ENCODE results near the gene CADPS2.

CADPS2 gene

DNA sequence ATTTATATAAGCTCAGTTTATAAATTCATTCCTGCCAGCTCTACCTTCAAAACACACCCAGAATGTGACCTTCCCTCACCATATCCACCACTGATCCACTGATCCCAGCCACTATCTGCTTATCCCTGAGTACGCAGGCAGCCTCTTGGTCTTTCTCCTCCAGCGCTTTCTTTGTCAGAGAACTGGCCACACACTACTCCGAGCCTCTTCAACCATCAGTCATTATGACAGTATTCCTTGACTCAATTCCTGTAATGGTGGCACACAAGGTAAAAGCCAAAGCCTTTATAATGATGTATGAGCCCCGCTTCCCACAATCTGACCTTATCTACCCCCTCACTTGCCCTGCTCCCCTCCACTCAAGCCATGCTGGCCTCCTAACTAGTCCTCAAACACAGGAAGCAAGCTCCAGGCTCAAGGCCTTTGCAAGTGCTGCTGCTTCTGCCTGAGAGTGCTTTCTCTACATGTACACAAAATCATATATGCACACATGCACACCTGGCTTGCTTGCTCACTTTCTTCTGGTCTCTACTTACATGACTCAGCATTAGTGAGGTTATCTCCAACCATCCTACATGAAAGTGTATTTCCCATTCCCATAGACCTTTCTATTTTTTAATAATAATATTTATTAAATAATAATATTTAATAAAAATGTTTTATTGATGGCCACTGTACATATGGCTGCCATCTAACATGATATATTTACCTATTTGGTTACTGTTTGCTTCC lies 431.3 kb downstream of the CADPS2 start:
- no peaks in the 10 kb centered on the region for H3K36me3 ChIP-seq (ENCODE audit: control insufficient read depth, insufficient read depth, low read length)
- no peaks in the 10 kb centered on the region for H3K9me3 ChIP-seq (ENCODE audit: control insufficient read depth, insufficient read depth, low read length)
- H3K4me3 ChIP-seq (ENCODE audit: low read depth, low read length) = no peak overlapping the region
- no peak overlapping the region for H3K9ac ChIP-seq (ENCODE audit: low read depth, low read length)
- no peaks in the 10 kb centered on the region for H3K27me3 ChIP-seq (ENCODE audit: control insufficient read depth, insufficient read depth, low read length)
- H3K4me1 ChIP-seq (ENCODE audit: control insufficient read depth, insufficient read depth, low read length) = peaks cover 4% of the 10 kb centered on the region

DNA sequence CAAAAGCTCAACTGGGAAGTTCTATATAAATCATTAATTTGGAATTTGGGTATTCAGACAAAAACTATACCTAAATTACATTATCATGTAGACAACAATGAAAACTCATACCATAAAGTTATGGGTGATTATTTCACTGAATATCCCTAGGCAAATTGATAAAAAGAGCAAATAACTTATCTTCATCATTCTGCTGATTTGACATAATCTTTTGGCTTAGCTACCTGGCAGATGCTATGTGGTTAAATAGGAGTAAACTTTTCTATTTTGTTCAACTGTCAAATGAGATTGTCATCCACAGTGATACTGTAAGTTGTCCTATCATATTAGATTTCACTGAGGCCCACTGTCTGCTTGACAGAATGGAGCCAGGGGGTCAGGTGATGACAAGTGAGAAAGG lies 432.8 kb downstream of the CADPS2 start:
- no peaks in the 10 kb centered on the region for H3K9me3 ChIP-seq (ENCODE audit: control insufficient read depth, insufficient read depth, low read length)
- no peak overlapping the region for H3K4me3 ChIP-seq (ENCODE audit: low read depth, low read length)
- no peak overlapping the region for H3K9ac ChIP-seq (ENCODE audit: low read depth, low read length)
- no peaks in the 10 kb centered on the region for H3K36me3 ChIP-seq (ENCODE audit: control insufficient read depth, insufficient read depth, low read length)
- H3K27me3 ChIP-seq (ENCODE audit: control insufficient read depth, insufficient read depth, low read length) = no peaks in the 10 kb centered on the region
- peaks cover 18% of the 10 kb centered on the region for H3K4me1 ChIP-seq (ENCODE audit: control insufficient read depth, insufficient read depth, low read length)

DNA sequence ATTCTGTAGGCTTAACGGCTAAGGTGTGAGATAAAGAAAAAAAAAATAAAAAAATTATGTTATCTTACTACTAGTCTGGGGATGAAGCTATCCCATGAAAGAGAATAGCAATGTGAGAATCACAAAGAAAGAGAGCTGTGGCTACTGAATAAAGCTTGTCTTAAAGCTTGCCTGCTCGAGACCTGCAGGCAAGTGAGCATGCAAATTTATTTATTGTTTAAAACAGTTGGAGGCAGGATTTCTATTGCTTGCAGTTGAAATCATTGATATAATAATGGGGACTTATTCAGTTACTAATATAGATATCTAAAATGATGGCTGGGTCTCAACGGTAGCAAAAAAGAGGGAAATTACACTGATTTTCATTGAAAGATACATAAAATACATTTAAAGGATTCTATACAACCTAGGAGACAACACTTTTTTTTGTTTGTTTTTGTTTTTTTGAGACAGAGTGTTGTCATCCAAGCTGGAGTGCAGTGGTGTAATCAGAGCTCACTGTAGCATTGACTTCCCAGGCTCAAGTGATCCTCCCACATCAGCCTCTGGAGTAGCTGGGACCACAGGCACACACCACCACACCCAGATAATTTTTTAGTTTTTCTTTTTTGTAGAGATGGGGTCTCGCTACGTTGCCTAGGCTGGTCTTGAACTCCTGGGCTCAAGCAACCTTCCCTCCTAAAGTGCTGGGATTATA lies 437.2 kb downstream of the CADPS2 start:
- no peak overlapping the region for H3K4me3 ChIP-seq (ENCODE audit: low read depth, low read length)
- H3K9me3 ChIP-seq (ENCODE audit: control insufficient read depth, insufficient read depth, low read length) = no peaks in the 10 kb centered on the region
- no peaks in the 10 kb centered on the region for H3K27me3 ChIP-seq (ENCODE audit: control insufficient read depth, insufficient read depth, low read length)
- H3K4me1 ChIP-seq (ENCODE audit: control insufficient read depth, insufficient read depth, low read length) = peaks cover 17% of the 10 kb centered on the region
- no peak overlapping the region for H3K9ac ChIP-seq (ENCODE audit: low read depth, low read length)
- no peaks in the 10 kb centered on the region for H3K36me3 ChIP-seq (ENCODE audit: control insufficient read depth, insufficient read depth, low read length)

DNA sequence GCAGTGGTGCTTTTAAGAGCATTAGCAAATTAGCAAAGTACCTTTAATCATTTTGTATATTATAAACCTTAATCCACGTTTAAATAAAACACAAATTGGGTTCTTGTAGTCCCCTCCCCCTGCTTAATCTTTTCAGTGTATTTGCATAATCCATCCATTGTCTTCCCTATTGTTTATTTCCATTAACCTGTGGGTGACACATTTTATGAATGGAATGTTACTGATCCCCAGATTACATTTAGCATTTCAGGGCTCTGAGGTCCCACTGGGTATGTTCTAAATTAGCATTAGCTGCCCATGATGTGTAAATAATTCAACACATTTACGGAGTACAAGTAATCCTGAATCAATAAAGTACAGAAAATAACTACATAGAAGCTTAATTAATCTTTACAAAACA lies 443.3 kb downstream of the CADPS2 start:
- H3K4me1 ChIP-seq (ENCODE audit: control insufficient read depth, insufficient read depth, low read length) = peaks cover 34% of the 10 kb centered on the region
- no peak overlapping the region for H3K4me3 ChIP-seq (ENCODE audit: low read depth, low read length)
- H3K9ac ChIP-seq (ENCODE audit: low read depth, low read length) = no peak overlapping the region

DNA sequence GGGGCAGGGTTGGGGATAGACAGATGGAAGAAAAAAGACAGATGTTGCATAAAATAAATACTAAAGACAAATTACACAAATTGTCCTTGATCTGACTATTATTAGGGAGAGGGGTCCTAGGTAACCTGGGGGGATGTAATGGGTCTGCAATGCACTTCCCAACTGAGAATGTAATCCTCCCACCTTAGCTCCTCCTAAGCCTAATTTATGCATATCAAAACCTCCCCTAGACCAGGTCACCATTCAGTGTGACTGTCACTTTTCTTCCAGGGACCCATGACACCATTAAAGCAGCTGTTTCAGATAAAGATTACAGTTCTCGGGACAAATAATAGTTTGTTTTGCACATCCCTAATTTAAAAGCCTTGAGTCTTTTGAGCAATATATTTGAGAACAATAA lies 447.8 kb downstream of the CADPS2 start:
- H3K36me3 ChIP-seq (ENCODE audit: control insufficient read depth, insufficient read depth, low read length) = no peaks in the 10 kb centered on the region

More for the DNA sequence above, 443.3 kb downstream of the CADPS2 start:
- Histone ChIP-seq H3K27me3 (ENCODE audit: control insufficient read depth, insufficient read depth, low read length) (no peaks in the 10 kb centered on the region), H3K36me3 (ENCODE audit: control insufficient read depth, insufficient read depth, low read length) (no peaks in the 10 kb centered on the region), H3K9me3 (ENCODE audit: control insufficient read depth, insufficient read depth, low read length) (no peaks in the 10 kb centered on the region)

DNA sequence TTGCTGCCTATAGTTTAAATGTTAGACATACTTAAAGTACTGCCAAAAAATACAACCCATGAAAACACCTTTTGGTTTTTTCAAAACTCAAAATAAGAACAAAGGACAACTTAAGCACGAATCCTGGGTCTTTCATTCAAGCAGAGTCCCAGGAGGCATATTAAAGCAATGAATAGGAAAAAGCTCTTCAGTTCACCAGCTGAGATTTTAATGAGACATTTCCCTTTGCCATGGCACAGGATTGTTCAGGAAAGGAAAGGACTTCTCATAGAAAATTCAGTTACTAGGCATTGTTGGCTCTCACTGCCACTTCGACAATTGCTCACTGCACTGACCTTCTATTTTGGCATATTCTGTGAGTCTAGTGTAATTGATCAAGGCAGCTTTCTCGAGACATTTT lies 448.3 kb downstream of the CADPS2 start:
- no peak overlapping the region for H3K9ac ChIP-seq (ENCODE audit: low read depth, low read length)
- H3K36me3 ChIP-seq (ENCODE audit: control insufficient read depth, insufficient read depth, low read length) = no peaks in the 10 kb centered on the region
- H3K9me3 ChIP-seq (ENCODE audit: control insufficient read depth, insufficient read depth, low read length) = no peaks in the 10 kb centered on the region
- H3K27me3 ChIP-seq (ENCODE audit: control insufficient read depth, insufficient read depth, low read length) = no peaks in the 10 kb centered on the region
- peak overlapping the region; percentile 28 for H3K4me3 ChIP-seq (ENCODE audit: low read depth, low read length)
- H3K4me1 ChIP-seq (ENCODE audit: control insufficient read depth, insufficient read depth, low read length) = peaks cover 48% of the 10 kb centered on the region

More for the DNA sequence above, 447.8 kb downstream of the CADPS2 start:
- peak overlapping the region; percentile 28 for H3K4me3 ChIP-seq (ENCODE audit: low read depth, low read length)
- no peaks in the 10 kb centered on the region for H3K9me3 ChIP-seq (ENCODE audit: control insufficient read depth, insufficient read depth, low read length)
- H3K9ac ChIP-seq (ENCODE audit: low read depth, low read length) = no peak overlapping the region
- no peaks in the 10 kb centered on the region for H3K27me3 ChIP-seq (ENCODE audit: control insufficient read depth, insufficient read depth, low read length)
- peaks cover 52% of the 10 kb centered on the region for H3K4me1 ChIP-seq (ENCODE audit: control insufficient read depth, insufficient read depth, low read length)

DNA sequence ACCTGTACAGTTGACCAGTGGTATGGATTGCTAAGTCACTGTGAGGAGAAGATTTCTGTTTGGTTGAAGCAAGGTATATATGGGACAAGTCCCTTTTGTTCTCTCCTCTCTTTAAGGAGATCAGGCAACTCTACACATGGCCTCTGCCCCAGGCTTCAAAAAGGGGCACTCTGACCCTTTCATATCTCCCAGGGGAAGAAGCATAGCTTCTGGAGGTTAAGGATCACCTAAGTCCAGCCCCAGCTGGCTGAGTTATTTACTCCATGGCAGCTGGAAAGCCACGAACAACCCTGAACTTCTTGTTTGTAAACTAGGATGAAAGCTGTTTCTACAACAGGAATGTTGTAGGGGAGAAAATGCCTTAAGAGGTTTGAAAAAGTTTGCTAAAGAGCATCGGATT lies 452.5 kb downstream of the CADPS2 start:
- no peak overlapping the region for H3K4me3 ChIP-seq (ENCODE audit: low read depth, low read length)
- no peaks in the 10 kb centered on the region for H3K36me3 ChIP-seq (ENCODE audit: control insufficient read depth, insufficient read depth, low read length)
- no peaks in the 10 kb centered on the region for H3K27me3 ChIP-seq (ENCODE audit: control insufficient read depth, insufficient read depth, low read length)
- no peaks in the 10 kb centered on the region for H3K9me3 ChIP-seq (ENCODE audit: control insufficient read depth, insufficient read depth, low read length)
- H3K9ac ChIP-seq (ENCODE audit: low read depth, low read length) = no peak overlapping the region
- H3K4me1 ChIP-seq (ENCODE audit: control insufficient read depth, insufficient read depth, low read length) = peaks cover 42% of the 10 kb centered on the region

DNA sequence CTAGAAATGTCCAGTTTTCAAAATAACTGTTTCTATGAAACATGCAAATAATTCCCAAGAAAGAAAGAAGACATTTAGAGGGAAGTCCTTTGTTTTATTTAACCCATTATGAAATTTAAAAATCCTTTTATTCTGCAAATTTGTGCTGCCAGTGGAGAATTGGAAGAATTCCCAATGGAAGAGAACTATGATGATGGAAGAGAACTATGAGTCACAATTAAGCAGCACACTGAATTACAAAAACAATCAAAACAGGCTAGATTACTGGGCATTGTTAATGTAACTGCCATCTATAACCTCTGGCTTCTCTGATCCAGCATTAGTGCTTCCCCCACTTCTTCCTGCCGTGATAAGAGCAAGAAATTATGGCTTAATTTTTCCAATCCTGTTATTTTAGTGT lies 455.6 kb downstream of the CADPS2 start:
- no peak overlapping the region for H3K4me3 ChIP-seq (ENCODE audit: low read depth, low read length)
- H3K9ac ChIP-seq (ENCODE audit: low read depth, low read length) = no peak overlapping the region
- H3K4me1 ChIP-seq (ENCODE audit: control insufficient read depth, insufficient read depth, low read length) = peaks cover 23% of the 10 kb centered on the region
- no peaks in the 10 kb centered on the region for H3K36me3 ChIP-seq (ENCODE audit: control insufficient read depth, insufficient read depth, low read length)
- H3K27me3 ChIP-seq (ENCODE audit: control insufficient read depth, insufficient read depth, low read length) = no peaks in the 10 kb centered on the region
- no peaks in the 10 kb centered on the region for H3K9me3 ChIP-seq (ENCODE audit: control insufficient read depth, insufficient read depth, low read length)

DNA sequence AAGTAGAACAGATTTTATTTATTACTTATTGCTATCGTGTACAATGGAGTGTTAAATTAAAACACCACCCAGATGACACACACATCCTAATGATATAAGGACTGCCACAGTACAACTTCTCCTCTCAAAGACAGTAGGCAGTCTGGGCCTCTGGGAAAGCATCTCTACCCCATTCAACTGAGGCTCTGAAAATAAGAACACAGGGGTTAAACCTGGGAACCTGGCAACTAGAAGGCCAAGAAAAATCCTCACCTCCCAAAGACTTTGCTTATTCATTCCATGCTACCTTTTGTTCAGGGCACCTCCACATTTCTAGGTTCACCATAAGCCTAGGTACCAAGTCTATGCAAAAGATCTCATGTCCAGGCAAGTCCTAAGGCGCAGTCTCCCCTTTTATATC lies 456.3 kb downstream of the CADPS2 start:
- H3K4me1 ChIP-seq (ENCODE audit: control insufficient read depth, insufficient read depth, low read length) = peaks cover 23% of the 10 kb centered on the region
- no peak overlapping the region for H3K4me3 ChIP-seq (ENCODE audit: low read depth, low read length)
- H3K27me3 ChIP-seq (ENCODE audit: control insufficient read depth, insufficient read depth, low read length) = no peaks in the 10 kb centered on the region

DNA sequence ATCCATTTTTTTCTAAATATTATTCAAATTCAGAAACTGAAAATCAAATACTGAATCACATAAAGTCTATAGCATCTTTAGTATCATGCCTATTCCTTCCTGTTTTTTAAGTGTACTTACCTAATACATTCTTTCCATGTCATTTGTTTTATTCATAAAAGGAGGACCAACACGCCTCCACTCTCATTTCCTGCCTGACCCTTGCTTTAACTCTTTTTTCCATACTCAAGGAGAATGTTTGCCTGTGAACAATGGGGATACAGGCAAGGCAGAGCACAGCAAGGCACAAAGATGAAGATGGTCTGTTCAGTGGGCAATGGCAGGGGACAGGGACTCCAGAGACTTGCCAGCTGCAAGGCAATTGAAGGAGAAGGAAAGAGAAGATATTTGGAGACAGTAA lies 460.5 kb downstream of the CADPS2 start:
- H3K9me3 ChIP-seq (ENCODE audit: control insufficient read depth, insufficient read depth, low read length) = no peaks in the 10 kb centered on the region
- H3K4me3 ChIP-seq (ENCODE audit: low read depth, low read length) = no peak overlapping the region
- no peaks in the 10 kb centered on the region for H3K27me3 ChIP-seq (ENCODE audit: control insufficient read depth, insufficient read depth, low read length)
- H3K4me1 ChIP-seq (ENCODE audit: control insufficient read depth, insufficient read depth, low read length) = peaks cover 10% of the 10 kb centered on the region
- H3K9ac ChIP-seq (ENCODE audit: low read depth, low read length) = no peak overlapping the region
- H3K36me3 ChIP-seq (ENCODE audit: control insufficient read depth, insufficient read depth, low read length) = no peaks in the 10 kb centered on the region

More for the DNA sequence above, 456.3 kb downstream of the CADPS2 start:
- Histone ChIP-seq H3K9ac (ENCODE audit: low read depth, low read length) (no peak overlapping the region), H3K9me3 (ENCODE audit: control insufficient read depth, insufficient read depth, low read length) (no peaks in the 10 kb centered on the region), H3K36me3 (ENCODE audit: control insufficient read depth, insufficient read depth, low read length) (no peaks in the 10 kb centered on the region)

DNA sequence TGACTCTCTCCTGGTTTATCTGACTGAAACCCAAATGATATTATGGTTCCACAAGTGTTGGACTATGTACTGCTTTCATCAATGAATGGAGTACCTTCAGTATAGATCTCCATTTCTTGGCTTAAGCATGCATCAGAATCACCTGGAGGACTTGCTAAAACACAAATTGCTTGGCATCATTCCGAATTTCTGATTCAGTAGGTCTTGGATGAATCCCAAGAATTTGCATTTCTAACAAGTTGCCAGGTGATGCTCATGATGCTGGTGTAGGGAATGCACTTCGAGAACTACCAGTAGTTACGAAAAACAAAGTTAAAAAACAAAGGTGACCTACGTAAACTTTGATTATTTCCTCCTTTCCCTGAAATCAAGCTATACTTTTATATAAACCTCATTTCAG lies 462.7 kb downstream of the CADPS2 start:
- Histone ChIP-seq H3K36me3 (ENCODE audit: control insufficient read depth, insufficient read depth, low read length) (no peaks in the 10 kb centered on the region), H3K9ac (ENCODE audit: low read depth, low read length) (no peak overlapping the region), H3K9me3 (ENCODE audit: control insufficient read depth, insufficient read depth, low read length) (no peaks in the 10 kb centered on the region)

DNA sequence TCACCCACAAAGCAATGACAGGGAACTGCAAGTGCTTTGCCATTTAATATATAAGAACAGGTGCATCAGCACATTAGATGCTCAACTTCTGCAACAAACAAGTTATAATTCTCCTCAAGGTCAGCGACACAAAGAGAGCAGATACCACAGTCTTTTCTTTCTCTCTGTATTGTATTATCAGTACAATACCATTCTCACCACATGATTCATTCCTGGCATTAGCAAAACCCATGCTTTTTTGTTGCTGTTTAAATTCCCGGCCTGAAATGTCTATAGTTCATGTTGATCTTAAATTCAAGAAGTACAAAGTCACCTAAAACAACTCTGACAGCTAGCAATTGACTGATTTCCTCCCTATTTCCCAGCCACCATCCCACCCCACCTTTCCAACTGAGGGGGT lies 469.9 kb downstream of the CADPS2 start:
- peaks cover 4% of the 10 kb centered on the region for H3K4me1 ChIP-seq (ENCODE audit: control insufficient read depth, insufficient read depth, low read length)
- H3K36me3 ChIP-seq (ENCODE audit: control insufficient read depth, insufficient read depth, low read length) = no peaks in the 10 kb centered on the region
- no peak overlapping the region for H3K4me3 ChIP-seq (ENCODE audit: low read depth, low read length)
- no peaks in the 10 kb centered on the region for H3K27me3 ChIP-seq (ENCODE audit: control insufficient read depth, insufficient read depth, low read length)
- no peak overlapping the region for H3K9ac ChIP-seq (ENCODE audit: low read depth, low read length)
- H3K9me3 ChIP-seq (ENCODE audit: control insufficient read depth, insufficient read depth, low read length) = no peaks in the 10 kb centered on the region

More for the DNA sequence above, 462.7 kb downstream of the CADPS2 start:
- H3K27me3 ChIP-seq (ENCODE audit: control insufficient read depth, insufficient read depth, low read length) = no peaks in the 10 kb centered on the region
- H3K4me3 ChIP-seq (ENCODE audit: low read depth, low read length) = no peak overlapping the region
- no peaks in the 10 kb centered on the region for H3K4me1 ChIP-seq (ENCODE audit: control insufficient read depth, insufficient read depth, low read length)
